Gastroesophageal sphincter (tissue), 3 donors: Measurements from ENCODE around the gene SARM1.

ENCODE experiments used
- EP300 ChIP-seq: sonication (generic); formaldehyde crosslinking; IDR thresholded peaks from one replicate; pipeline ENCODE4 v1.6.1; 2017; ENCODE audit warnings: antibody characterized with exemption, mild to moderate bottlenecking
- POLR2A ChIP-seq, 2 donors: fragments of 450-650 bp; IDR thresholded peaks; one replicate each; pipeline ENCODE4 v1.6.1; 2017; ENCODE audit warnings: antibody characterized with exemption in 2 of 2, mild to moderate bottlenecking in 2 of 2, moderate library complexity in 1 of 2
- POLR2AphosphoS5 ChIP-seq: sonication (generic); formaldehyde crosslinking; IDR thresholded peaks from one replicate; pipeline ENCODE4 v1.6.1; 2017; ENCODE audit warnings: antibody characterized with exemption
- TF ChIP-seq, protein P1 (sequence below), 4 experiments: fragments of 200-600 bp in 2 of 4; fragments of 450-650 bp in 2 of 4; sonication (generic) in 1 of 4; IDR thresholded peaks; one replicate each; pipeline ENCODE4 v1.5.1; 2017 to 2019; ENCODE audit warnings: antibody characterized with exemption in 4 of 4, mild to moderate bottlenecking in 2 of 4, moderate library complexity in 2 of 4

DNA sequence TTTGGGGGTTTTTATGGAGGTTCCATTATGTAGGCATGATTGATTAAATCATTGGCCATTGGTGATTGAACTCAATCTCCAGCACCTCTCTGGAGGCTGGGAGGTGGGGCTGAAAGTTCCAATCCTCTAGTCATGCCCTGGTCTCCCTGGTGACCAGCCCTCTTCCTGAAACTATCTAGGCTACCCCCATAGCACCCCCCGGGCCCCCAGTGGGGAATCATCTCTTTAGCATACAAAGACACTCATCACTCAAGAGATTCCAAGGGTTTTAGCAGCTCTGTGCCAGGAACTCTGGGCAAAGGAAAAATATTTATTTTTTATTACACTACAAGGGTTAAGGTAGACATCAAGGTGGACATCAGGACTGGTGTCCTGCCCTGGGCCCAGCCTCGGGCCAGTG lies 23.9 kb downstream of the SARM1 start:
- TF ChIP-seq, protein P1, sequence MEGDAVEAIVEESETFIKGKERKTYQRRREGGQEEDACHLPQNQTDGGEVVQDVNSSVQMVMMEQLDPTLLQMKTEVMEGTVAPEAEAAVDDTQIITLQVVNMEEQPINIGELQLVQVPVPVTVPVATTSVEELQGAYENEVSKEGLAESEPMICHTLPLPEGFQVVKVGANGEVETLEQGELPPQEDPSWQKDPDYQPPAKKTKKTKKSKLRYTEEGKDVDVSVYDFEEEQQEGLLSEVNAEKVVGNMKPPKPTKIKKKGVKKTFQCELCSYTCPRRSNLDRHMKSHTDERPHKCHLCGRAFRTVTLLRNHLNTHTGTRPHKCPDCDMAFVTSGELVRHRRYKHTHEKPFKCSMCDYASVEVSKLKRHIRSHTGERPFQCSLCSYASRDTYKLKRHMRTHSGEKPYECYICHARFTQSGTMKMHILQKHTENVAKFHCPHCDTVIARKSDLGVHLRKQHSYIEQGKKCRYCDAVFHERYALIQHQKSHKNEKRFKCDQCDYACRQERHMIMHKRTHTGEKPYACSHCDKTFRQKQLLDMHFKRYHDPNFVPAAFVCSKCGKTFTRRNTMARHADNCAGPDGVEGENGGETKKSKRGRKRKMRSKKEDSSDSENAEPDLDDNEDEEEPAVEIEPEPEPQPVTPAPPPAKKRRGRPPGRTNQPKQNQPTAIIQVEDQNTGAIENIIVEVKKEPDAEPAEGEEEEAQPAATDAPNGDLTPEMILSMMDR (IDR thresholded peaks at IDR 0.05), result no peak
- no peak for TF ChIP-seq POLR2A (IDR thresholded peaks at IDR 0.05)
- TF ChIP-seq EP300, result no peak
- no peak for TF ChIP-seq POLR2AphosphoS5
